Measurements from ENCODE around the gene OSBPL3.

The OSBPL3 gene

DNA sequence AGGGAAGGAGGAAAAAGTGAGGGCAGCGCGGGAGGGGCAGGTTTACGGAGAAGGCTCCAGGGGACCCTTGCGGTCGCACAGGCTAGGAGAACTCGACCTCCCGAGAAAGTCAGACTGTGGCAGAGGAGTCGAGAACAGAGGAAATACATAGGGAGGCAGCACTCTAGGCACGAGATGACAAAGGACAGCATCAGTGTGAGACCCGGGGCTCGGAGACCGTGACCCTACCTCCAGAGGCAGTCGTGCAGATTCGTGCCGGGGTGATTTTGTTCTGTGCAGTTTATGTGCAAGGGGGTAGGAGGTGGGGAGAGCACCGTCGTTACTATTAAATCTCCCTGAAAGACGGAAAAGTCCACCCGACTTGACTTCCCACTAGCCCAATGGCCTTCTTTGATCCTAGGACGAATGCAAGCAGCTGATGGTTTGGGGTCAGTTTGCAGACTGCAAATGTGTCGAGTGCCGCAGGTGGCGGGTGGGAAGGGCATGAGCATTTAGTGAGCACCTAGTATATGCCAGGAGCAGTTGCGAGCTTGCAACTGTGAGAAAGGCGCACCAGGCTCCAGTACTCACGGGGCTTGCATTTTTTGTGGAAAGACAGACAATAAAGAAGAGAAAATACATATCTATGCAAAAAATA is 674 bp upstream of the OSBPL3 start:
- DNase-seq (ENCODE audit: low read depth in 2 of 2) = no peak

DNA sequence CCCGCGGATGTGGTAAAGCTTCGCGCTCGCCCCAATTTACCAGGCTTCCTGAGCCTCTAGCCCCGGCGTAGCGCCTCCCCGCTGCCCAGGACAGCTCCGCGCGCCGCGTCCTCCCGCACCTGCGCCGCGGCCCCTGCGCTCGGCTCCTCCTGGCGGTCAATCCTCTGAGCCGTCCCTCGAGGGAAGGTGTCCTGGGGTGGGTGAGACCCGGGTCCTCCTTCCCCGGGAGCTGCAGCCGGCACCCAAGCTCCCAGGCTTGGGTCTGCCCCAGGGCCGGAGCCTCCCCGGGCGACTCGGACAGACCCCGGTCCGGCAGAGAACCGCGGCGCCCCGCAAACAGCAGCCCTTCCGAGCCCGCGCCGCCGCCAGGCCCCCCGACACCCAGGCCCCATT is 512 bp downstream of the OSBPL3 start:
- DNase-seq (ENCODE audit: low read depth in 2 of 2) = peak; percentile 67 to 69

DNA sequence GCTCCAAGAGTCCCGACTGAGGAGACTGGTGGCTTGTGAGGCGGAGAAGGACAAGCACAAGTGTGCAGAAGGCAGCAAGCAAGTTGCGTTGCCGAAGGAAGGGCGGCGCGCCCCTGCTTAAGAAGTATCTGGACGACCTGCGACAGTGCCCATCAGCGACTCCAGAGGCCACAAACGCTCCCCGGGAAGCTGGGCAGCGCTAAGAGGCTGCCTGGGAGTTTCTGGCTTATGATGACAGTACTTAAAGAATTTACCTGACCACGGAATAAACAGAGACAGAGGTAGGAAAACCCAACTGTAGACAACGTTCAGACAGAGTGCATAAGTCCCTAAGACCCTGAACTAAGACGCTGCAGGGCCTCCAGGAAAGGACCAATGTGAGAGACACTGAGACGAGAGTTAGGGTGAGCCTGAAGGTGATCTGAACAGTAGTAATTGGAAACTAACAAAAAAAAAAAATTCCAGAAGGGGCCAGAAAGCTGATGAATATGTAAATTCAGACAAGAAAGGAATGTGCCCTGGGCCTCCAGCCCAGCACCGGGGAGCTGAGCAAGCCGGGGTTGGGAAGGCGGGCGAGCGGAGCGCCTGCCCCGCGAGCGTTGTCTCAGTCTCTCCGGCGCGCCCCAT is 1.0 kb downstream of the OSBPL3 start:
- no peak for DNase-seq (ENCODE audit: low read depth in 2 of 2)

DNA sequence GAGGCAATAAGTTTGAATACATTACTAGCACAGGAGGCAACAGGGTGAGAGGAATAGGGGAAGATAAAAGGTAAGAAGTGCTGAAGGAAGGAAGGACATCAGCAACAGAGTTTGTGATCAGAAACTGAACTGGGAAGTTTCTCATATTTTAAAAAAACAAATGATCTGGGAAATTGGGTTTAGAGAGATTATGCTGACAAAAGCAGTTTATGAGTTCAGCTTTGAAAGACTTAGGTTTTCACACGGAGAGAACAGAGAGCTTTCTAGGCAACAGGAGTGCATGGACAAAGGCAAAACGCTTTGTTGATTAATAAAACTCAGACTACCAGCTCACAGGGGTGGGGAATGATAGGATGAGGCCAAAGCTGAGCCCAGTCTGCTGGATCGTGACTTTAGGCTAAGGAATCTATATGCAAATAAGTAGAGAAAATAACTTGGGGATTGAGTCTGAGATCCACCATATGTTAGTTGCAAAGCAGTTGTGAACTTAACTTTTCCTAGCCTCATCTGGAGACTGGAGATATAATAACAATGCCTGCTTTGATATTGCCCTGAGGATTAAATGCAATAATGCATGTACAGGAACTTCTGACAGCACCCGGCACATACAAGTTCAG is 4.2 kb downstream of the OSBPL3 start:
- DNase-seq (ENCODE audit: low read depth in 2 of 2) = no peak

DNA sequence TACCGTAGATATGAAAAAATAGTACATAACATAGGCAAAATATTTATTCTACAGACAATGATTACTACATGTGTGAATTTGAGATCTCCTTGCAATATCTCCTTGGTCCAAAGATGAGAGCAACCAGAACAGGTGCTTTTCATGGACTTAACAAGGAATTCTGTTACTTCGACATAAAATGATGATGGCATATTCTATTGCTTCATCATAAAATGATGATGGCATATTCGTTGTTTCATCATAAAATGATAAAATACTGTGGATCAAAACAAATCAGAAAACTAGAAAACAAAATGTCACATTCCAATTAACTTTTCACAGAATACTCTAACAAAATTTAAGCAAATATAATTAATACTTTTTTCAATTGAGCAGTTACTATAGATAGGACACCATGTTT is 4.8 kb downstream of the OSBPL3 start:
- DNase-seq (ENCODE audit: low read depth in 2 of 2) = no peak

DNA sequence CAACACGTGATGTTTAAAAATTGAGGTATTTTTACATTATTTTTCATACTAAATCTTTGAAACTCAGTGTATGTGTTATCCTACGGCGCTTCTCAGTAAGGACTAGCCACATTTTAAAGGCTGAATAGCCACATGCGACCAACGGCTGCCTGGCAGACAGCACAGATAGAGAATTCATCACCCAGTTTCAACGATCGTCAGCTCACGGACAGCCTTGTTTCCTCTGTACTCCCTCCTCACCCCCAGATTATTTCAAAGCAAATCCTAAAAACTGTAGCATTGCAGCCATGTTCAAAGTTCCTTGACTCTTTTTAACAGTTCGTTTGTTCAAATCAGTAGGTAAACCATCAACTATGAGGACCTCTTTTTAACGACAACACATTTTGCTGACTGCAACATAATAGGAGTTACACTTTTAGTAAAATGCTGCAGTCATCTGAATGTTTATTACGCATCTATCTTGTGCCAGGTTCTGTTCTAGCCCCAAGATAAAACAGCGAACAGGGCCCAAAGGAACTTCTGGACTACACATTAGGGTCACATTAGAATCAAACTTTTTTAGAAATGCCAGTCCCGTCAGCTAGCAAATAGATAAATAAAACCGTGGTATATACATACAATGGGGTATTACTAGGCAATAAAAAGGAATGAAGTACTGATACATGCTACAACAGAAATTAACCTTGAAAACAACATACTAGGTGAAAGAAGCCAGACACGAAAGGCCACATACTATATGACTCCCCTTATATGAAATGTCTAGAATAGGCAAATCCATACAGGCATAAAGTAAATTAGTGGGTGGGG is 5.7 kb downstream of the OSBPL3 start:
- no peak for DNase-seq (ENCODE audit: low read depth in 2 of 2)

DNA sequence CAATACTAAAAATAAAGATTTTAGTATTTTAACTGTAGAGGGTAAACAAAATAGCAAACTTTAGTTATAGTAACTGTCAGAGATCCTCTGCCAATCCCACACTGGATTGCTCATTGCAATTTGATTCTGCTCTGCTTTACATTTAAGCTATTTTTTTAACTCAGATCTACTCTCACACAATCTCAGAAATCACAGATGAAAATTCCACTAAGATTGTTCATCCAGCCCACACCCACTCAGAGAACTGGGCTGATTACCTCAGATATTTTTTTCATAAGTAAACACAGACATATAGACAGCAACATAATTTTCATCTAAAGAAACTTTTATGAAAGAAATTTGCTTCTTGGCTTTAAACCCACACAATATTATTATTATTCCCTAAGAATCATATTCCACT is 7.0 kb downstream of the OSBPL3 start:
- no peak for DNase-seq (ENCODE audit: low read depth in 2 of 2)

DNA sequence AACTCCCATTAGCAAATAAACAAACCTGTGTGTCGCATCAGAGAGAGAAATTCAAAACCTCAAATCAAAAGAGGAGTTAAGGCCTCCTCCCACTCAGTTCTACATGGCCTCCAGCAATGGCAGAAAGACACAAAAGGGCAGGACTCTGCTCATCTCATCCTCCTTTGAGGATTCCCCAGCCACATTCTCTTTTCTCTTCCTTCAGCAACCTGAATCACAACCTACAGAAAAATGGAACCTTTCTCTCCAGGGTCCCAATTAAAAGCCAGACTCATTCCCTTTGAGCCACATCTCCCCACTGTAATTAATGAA is 7.9 kb downstream of the OSBPL3 start:
- DNase-seq (ENCODE audit: low read depth in 2 of 2) = no peak

DNA sequence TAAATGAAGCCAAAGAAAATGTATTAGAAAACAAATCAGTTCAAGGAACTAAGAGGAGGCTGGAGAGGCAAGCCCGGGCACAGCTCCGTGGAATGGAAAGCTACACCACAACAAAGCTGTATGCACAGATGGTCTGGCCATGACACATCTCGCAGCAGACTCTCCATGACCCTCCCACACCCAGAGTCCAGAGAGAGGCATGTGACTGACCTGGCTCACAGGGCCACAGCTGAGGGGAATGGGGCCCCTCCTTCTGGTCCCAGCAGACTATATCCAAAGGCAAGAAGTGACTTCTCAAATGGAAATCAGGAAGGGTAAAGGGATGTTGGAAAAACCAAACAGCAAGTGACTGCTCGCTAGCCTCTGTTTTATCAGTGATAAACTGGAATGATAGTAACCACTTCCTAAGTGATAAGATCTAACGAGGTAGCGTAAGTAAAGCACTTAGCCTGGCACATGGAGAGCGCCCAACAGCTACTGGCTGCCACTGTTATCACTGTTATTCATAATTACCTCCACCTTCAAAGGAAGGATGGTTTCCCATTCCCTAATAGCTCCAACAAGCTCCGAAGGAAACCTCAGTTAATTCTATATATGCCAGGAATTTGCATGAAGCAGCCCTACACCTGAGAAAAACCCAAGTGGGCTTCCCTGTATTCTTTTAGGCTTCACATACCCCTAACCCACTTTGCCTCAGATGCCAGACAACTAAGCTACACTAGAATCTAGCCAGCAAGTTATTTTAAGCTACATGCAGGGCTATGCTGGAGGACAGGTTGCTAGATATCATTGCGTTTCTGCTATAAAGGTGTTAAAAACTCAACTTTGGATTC is 8.4 kb downstream of the OSBPL3 start:
- no peak for DNase-seq (ENCODE audit: low read depth in 2 of 2)

DNA sequence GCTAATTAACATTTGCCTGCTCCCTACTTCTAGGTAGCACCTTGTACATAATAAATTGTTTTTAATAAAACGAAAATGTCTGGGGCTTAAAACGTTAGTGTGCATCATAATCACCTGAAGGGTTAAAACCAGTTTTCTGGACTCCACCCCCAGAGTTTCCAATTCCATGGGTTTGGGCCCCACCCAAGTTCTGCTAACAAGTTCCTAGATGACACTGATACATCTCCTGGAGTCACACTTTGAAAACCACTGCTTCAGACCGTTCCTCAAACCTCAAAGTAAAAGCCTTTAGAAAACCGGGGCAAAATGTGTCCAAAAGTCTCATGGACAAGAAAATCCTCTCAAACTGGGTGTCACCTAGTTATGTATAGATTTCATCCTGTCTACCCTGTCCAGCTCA is 9.3 kb downstream of the OSBPL3 start:
- DNase-seq (ENCODE audit: low read depth in 2 of 2) = no peak

DNA sequence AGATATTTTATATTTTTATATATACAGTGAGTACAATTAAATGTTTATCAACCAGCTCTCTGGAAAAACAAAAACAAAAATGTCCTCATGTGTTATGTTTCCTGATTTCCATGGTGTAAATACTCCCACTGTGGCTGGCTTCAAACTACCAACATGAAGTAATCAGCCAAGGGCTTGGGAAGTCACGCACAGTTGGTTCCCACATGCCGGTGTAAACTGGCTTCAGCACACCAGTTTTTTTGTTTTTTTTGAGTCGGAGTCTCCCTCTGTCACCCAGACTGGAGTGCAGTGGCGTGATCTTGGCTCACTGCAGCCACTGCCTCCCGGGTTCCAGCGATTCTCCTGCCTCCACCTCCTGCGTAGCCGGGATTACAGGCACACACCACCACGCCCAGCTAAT is 11.8 kb downstream of the OSBPL3 start:
- no peak for DNase-seq (ENCODE audit: low read depth in 2 of 2)

DNA sequence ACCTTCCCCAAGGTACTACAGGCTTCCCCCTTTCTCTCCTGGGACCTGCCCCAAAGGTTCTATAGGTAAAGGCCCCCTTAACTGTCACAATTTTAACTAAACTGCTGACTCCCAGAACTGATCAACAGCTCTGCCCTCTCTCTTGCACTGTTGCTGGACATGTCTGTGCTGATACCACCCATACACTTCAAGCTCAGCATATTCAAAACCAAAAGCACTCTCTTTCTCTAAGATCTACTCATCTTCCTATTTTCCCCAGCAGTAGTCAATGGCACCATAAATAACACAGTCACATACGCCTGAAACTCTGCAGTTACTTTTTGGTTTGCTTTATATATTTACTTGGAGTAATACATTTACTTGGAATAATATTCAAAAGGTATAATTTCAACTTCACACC is 12.3 kb downstream of the OSBPL3 start:
- DNase-seq (ENCODE audit: low read depth in 2 of 2) = no peak

DNA sequence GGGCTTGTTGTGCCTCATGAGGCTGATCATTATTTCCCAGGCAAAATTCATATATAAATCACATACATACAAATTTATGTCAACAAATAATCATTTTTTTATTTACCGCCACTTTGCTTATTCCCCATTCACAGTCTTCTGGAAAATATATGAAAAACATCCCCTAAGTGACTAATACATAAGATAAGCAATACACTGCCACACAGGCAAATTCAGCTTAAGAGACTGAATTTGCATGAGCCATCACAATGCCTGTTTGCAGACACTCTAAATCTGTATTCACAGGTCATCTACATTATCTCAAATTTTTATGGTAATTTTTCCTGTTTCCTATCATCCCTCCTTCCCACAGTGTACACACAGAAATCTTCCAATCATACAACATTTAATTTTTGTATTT is 13.2 kb downstream of the OSBPL3 start:
- DNase-seq (ENCODE audit: low read depth in 2 of 2) = no peak

DNA sequence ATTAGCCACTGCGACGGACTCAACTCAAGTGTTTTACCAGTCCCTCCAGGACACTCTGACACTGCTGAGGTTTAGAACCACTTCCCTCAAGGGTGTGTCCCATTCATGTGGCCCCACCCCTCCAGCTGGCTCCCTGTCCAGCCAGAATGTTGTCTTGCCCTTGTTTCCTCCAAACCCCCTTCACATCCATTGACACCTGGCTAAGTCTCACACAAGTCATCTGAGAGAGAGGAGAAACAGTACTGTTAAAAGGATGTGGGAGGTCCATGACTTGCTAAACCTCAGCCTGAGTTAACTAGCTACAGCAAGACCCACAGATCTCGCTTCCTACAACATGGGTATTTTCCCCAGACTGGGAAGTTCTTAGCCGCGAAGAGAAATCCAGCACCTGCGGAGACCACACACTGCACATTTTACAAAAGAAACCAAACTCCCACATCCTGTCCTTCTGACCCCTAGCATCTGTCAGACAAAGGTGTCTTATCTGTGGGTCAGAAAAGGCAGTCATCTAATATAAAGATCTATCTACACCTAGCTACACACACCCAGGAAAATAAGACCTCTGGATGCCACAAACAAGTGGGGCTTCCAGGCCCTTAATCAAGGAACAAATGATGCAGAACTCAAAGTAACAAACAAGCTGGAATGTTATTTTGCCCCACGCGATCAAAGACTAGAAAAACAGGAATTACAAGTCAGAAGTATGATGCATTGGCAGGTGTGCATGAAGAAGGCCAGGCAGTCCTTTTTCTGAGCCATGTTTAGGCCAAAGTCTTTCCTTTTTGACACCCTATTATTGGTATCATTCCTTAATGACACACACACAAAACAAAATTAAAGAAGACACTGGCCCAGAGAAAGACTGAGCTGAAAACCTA is 13.9 kb downstream of the OSBPL3 start:
- DNase-seq (ENCODE audit: low read depth in 2 of 2) = peak; percentile 25 to 59

DNA sequence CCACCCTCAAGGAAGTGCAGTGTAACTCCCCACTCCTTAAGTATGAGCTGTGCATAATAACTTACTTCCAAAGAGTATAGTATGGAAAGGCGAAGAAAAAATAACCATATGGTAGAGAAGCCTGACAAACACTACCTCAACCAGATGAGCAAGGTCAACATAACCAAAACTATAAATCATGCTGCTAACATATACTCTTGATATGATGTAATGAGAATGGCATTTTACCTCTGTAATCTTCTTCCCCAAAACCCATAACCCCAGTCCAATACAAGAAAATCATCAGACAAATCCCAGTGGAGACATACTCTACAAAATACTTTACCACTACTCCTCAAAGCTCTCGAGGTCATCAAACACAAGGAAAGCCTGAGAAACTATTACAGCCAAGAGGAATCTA is 15.8 kb downstream of the OSBPL3 start:
- DNase-seq (ENCODE audit: low read depth in 2 of 2) = no peak

DNA sequence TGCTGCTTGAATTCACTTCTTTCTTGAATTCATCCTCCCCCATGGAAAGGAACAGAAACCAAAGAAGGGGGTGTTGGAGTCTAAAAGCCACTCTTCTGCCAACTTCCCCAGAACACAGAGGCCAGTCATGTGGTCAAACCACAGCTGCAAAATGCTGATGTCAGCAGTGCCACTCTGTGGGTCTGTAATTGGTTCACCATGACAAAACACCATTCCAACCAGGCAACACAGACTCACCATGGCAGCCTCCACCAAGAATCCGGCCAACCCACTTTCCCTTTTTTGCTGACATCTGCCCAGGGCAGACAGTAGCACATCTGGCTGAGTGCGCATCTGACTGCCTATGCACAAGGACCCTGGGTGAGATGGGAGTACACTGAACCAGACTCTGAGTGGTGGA is 16.8 kb downstream of the OSBPL3 start:
- DNase-seq (ENCODE audit: low read depth in 2 of 2) = peak; percentile 40 to 57

DNA sequence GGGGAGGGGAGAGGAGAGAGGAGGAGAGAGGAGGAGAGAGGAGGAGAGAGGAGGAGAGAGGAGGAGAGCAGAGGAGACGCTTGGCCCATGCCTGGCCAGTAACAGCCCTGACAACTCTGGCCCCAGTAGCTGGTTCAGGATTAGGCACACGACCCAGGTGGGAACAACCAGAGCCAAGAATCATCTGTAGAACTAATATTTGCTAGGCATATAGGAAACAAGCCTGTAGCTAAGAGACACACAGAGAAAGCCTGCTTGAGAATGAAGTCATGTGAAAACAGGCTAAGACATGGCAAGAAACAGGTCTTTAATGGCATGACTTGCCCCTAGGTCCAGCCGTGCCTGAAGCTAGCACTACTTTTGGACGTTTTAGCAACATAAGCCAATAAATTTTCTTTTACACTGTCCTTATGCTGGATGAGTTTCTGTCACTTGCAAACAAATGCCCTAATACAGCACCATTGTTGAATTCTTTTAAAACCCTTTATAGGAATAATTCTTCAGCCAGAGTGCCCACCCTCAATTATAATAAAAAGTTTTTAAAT is 17.5 kb downstream of the OSBPL3 start:
- DNase-seq (ENCODE audit: low read depth in 2 of 2) = no peak

DNA sequence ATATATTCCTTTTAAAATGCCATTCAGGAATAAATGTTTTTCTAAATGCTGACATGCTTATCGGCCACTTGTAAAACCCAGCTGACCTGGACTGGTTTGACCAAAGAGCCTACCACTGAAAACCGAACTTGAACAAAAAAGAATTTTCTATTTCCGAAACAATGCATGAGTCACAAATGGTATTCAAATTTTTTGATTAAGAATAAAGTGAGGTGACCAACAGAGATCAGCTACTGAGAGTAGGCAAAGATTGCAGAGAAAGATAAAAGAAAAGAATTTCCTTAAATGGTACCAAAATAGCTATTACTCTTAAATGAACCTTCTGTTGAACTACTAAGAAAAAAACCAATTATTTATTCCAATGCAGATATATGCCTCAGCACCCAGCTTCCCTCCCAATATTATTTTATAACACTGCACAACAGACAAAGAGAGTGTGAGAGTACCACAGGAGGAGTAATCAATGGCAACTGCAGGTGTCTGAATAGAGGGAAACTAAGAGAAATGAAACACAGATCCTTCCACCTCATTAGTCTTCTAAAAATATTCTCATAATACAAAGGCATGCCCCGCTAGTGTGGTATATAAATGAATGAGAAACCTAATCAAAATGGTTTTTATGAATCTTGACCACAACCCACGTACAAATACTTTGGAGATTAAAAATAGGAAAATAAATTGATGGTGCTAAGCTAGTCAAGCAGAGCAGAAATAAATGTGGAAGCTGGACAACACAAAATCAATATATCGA is 20.1 kb downstream of the OSBPL3 start:
- no peak for DNase-seq (ENCODE audit: low read depth in 2 of 2)

DNA sequence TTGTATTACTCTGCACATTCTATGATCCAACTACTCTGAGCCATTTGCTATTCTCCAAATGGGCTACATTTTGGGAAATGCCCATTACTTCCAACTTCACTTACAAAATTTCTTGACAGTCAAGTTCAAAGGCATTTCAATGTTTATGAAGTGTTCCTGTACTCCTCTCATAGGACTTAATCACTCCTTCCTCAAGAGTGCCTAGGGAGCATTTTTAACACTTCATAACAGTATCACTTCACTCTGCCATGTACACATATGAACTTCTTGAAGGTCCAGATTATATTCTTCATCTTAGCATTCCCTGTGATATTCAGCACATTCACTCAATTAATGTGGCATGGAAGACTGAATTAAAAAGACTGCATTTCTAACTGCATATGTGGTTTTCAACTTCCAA is 21.6 kb downstream of the OSBPL3 start:
- no peak for DNase-seq (ENCODE audit: low read depth in 2 of 2)

DNA sequence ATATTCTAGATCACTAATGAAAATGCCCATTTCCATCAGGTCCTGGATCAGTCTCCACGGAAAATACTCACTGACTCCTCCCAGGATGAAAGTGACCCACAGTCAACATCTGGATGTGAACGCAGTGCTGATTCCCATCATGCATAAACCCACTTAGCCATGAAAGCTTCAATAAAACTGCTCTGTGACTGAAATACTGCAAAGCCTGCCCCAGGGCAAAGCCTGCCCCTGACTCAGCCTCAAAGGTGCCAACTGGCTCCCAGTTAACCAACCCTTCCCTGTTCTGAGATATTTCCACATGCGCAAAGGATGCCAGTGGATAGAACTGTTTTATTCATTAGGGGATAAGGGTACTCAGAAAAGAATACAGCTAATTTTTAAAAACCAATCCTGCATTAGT is 24.0 kb downstream of the OSBPL3 start:
- no peak for DNase-seq (ENCODE audit: low read depth in 2 of 2)

All from stimulated activated CD8-positive, alpha-beta memory T cell treated with anti-CD3 and anti-CD28 coated beads, Interleukin-15, amount 100 ng/mL, for 48 hours (primary cell).